NCI-H748 (cell line): ENCODE data around the gene SYDE2.

ENCODE experiments used
- DNase-seq: peaks from one replicate; lab custom pipeline; 2025; ENCODE audit not compliant: unreplicated experiment; lab: John Stamatoyannopoulos, UW

SYDE2 gene

GRCh38 chr1:85132078-85132720 lies 68.6 kb downstream of the SYDE2 start:
- DNase-seq: peak; percentile 69

- no peak for DNase-seq
These were observed 72.5 kb downstream of the SYDE2 start for GRCh38 chr1:85128316-85128715.

- peak; percentile 52 for DNase-seq
These were observed 74.9 kb downstream of the SYDE2 start for GRCh38 chr1:85125891-85126290.

- peak; percentile 68 for DNase-seq
These were observed 76.7 kb downstream of the SYDE2 start for GRCh38 chr1:85124091-85124490.

GRCh38 chr1:85122169-85122568 lies 78.6 kb downstream of the SYDE2 start:
- DNase-seq: no peak

- DNase-seq: no peak
These were observed 79.1 kb downstream of the SYDE2 start for GRCh38 chr1:85121744-85122143.

- DNase-seq: no peak
These were observed 82.1 kb downstream of the SYDE2 start for GRCh38 chr1:85118751-85119150.

GRCh38 chr1:85116856-85117255 lies 84.0 kb downstream of the SYDE2 start:
- DNase-seq: no peak

- DNase-seq: no peak
These were observed 84.9 kb downstream of the SYDE2 start for GRCh38 chr1:85115933-85116332.

GRCh38 chr1:85111695-85112094 lies 89.1 kb downstream of the SYDE2 start:
- DNase-seq: no peak

GRCh38 chr1:85109475-85109874 lies 91.3 kb downstream of the SYDE2 start:
- peak; percentile 76 for DNase-seq
